Prostate gland (tissue), 2 donors: ENCODE data around the gene STX19.
"Not testable (repeated sequence)": the region's sequence is repeated elsewhere in the genome, so short reads cannot be mapped to it uniquely, and the experiment has no call there.

Experiments
- CTCF ChIP-seq, 4 experiments: fragments of 200-600 bp in 2 of 4; fragments of 450-650 bp in 2 of 4; sonication (generic) in 2 of 4; IDR thresholded peaks; 1 replicate in 3 of 4; 2 replicates in 1 of 4; pipeline ENCODE4 v1.5.1; 2016 to 2019; ENCODE audit warnings: antibody characterized with exemption in 4 of 4, mild to moderate bottlenecking in 2 of 4, moderate library complexity in 2 of 4
- POLR2A ChIP-seq: fragments of 450-650 bp; IDR thresholded peaks from one replicate; pipeline ENCODE4 v1.6.1; 2016; ENCODE audit warnings: antibody characterized with exemption, mild to moderate bottlenecking
- POLR2AphosphoS5 ChIP-seq: sonication (generic); formaldehyde crosslinking; IDR thresholded peaks from one replicate; pipeline ENCODE4 v1.6.1; 2017; ENCODE audit warnings: antibody characterized with exemption

- TF ChIP-seq POLR2AphosphoS5; CTCF (IDR thresholded peaks at IDR 0.05); POLR2A: not testable (repeated sequence)
These were observed 15.9 kb upstream of the STX19 start for GRCh38 chr3:94044100-94044936.
